ENCODE data around the gene SLC39A11.
"Not testable (repeated sequence)": the region's sequence is repeated elsewhere in the genome, so short reads cannot be mapped to it uniquely, and the experiment has no call there.

DNA sequence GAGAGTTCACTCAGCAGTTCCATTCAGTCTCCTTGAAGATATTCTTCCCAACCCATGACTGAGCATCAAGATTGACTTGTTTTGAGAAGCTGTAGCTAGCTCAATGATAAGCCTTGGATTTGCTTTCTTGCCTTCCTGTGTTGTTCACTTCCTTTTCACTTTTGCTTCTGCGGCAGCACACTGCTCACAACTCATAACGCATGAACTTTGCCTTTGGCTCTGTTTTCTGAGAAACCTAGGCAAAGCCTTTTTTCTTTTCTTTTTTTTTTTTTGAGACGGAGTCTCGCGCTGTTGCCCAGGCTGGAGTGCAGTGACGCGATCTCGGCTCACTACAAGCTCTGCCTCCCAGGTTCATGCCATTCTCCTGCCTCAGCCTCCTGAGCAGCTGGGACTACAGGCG, 383.8 kb downstream of the SLC39A11 start:
- TF ChIP-seq, protein P1, sequence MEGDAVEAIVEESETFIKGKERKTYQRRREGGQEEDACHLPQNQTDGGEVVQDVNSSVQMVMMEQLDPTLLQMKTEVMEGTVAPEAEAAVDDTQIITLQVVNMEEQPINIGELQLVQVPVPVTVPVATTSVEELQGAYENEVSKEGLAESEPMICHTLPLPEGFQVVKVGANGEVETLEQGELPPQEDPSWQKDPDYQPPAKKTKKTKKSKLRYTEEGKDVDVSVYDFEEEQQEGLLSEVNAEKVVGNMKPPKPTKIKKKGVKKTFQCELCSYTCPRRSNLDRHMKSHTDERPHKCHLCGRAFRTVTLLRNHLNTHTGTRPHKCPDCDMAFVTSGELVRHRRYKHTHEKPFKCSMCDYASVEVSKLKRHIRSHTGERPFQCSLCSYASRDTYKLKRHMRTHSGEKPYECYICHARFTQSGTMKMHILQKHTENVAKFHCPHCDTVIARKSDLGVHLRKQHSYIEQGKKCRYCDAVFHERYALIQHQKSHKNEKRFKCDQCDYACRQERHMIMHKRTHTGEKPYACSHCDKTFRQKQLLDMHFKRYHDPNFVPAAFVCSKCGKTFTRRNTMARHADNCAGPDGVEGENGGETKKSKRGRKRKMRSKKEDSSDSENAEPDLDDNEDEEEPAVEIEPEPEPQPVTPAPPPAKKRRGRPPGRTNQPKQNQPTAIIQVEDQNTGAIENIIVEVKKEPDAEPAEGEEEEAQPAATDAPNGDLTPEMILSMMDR (IDR thresholded peaks at IDR 0.05): not testable (repeated sequence)
- TF ChIP-seq POLR2A (IDR thresholded peaks at IDR 0.05): not testable (repeated sequence)

Data from body of pancreas (tissue), 4 donors.